GM12872 (cell line): ENCODE results near the gene TCF25.

ENCODE experiments used
- CTCF ChIP-seq: IDR thresholded peaks from 3 replicates; pipeline ENCODE4 v1.5.1; 2011; ENCODE audit warnings: low read depth, mild to moderate bottlenecking, low read length, moderate library complexity; ENCODE audit not compliant: insufficient read depth

Gene TCF25

DNA sequence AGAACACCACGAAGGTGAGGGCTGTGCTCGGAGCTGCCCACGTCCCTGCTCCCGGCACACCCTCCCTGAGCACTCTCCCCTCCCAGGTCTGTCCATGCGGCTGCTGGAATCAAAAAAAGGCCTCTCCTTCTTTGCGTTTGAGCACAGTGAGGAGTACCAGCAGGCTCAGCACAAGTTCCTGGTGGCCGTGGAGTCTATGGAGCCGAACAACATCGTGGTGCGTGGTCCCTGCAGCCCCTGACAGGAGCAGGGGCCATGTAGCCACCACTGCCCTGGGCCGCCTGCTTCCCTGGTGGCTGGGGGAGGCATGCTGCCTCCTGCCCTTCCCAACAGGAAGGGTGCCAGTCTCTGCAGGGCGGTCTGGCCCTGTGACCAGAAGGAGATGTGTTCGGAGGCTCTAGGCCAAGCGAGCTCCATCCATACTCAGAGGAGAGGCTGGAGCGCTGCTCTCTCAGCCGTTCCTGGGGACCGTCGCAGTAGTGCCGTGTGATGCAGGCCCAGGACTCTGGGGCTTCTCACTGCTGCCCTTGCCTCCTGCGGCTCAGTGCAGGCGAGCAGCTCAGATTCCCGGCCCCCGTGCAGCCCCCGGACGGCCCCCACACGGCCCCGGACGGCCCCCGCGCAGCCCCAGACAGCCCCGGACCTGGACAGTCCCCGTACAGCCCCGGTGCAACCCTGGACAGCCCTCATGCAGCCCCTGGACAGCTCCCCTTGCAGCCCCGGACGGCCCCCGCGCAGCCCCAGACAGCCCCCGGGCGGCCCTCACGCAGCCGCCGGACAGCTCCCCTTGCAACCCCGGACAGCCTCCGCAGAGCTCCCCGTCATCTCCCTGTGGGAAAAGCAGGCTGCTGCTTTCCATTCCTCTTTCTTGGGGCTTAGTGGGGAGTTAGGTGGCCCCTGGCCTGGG is 20.5 kb downstream of the TCF25 start:
- TF ChIP-seq CTCF: no peak

DNA sequence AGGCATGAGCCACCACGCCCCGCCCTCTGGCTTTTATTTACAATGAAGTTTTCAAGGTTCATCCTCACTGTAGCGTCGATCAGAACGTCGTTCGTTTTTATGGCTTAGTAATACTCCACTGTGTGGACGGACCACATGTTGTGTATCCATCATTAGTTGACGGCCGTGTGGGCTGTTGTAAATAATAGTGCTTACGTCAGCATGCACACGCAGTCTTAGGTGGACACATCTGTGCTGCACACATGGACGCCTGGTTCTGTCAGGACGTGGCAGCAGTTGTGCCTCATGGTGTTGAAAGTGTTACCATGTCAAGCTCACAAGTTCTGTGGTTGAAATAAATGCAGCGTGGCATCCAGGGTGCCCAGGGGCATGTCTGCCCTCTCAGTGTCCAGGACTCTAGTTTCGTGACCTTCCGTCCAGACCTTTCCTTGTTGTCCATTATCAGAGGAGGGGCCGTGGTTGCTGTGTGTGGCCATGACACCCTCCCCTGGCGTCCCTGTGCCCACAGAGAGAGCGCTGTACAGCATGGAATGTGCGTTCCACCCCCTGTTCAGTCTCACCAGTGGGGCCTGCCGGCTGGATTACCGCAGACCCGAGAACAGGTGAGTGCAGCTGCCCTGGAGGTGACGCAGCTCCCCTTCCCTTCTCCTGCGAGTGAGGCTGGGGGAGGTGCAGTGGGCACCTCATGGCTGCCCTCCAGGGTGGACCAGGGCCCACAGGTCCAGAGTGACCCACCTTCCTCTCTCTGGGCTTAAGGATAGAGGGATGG is 22.3 kb downstream of the TCF25 start:
- no peak for TF ChIP-seq CTCF

DNA sequence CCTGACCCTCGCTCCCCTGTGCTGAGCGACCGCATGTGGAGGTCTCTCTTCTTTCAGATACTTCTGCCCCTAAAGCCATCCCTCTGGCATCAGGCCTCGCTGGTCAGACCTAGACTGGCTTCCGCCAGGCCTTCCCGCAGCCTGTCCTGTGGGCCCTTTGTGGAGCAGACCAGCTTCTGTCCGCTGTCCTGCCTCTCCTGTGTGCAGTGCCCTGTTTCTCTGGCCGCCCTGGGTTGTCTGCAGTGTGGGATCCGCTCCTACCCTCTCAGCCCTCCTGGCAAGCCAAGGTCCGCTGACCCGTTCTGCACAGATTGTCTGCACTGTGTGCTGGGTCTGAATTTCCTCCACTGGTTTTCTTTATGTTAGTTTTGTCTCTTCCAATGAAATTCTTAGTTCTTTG is 23.8 kb downstream of the TCF25 start:
- no peak for TF ChIP-seq CTCF

- TF ChIP-seq CTCF: no peak
Measured at GRCh38 chr16:89898201-89898967, 25.0 kb downstream of the TCF25 start.

DNA sequence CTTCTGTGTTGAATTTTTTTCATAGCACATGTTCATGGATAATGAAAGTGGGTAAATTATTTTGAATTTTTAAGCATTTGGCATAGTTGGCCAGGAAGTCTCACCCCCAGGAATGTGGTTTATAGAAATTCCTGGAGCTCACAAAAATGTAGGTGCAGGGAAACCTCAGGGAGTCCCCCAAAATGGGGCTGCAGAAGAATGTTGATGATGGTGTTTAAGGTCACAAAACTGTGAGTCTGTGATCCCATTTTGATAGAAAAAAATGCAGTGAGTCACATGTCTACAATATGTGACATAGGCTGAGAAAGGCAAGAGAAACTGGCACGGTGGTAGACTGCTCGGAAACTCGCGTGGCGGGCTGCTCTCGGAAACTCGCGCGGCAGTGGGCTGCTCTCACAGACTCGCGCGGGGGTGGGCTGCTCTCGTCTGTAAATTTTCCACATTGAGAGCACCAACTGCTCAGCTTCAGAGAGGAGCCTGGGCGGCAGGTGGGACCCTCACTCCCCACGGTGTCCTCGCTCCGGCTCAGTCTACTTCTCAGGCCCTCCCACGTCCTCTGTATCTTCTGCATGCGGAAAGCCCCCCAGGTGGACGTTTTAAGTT is 26.6 kb downstream of the TCF25 start:
- TF ChIP-seq CTCF: no peak

- TF ChIP-seq CTCF: no peak
Measured at GRCh38 chr16:89900885-89901284, 27.5 kb downstream of the TCF25 start.
